ENCODE results near the gene DDI2. TPM values are rescaled to one million over a fixed set of nuclear protein-coding genes. Genes with fewer than 3 reads are reported as not detected.
A peak's percentile ranks its signal among the peaks of the same experiment; 100 is the strongest.

Gene DDI2
- total and polyA plus RNA-seq, 9 of the 15 experiments (the other 6 are each of a cell fraction or from before 2014, with no cell fraction given): 6.5 to 48.4 (median 21.2) TPM

- Histone ChIP-seq H3K4me2 (ENCODE audit: insufficient read depth, low read length) (peak overlapping the region; percentile 97), H3K9me1 (ENCODE audit: control insufficient read depth, insufficient read depth, low read length) (no peaks in the 10 kb centered on the region), H4K20me1 (replicated peaks; ENCODE audit: control insufficient read depth, insufficient read depth, low read length) (peaks cover 5% of the 10 kb centered on the region; the same call in 1 of the 2 replicates), H3K27ac (ENCODE audit: extremely low read depth, low read depth, low read length) (peak overlapping the region; percentile 83), H2AFZ (ENCODE audit: low read depth, low read length) (0 out of 2 replicates have a peak overlapping the region, but pooled peaks have one; percentile 15), H3K9ac (ENCODE audit: insufficient read depth in 1 of 2, low read depth in 2 of 2, low read length in 2 of 2) (peak overlapping the region; percentile 77 to 88; a peak in 3 of 4 replicates), H3K36me3 (ENCODE audit: control insufficient read depth, insufficient read depth, low read length) (peaks cover 30% of the 10 kb centered on the region), H3K4me1 (replicated peaks in 1 of 2; ENCODE audit: control insufficient read depth in 2 of 2, insufficient read depth in 2 of 2, low read length in 2 of 2) (peaks cover 23 to 39% of the 10 kb centered on the region in 2 experiments), H3K9me3 (replicated peaks; ENCODE audit: control insufficient read depth, insufficient read depth, low read depth, low read length) (no peaks in the 10 kb centered on the region), H3K4me3 (peak overlapping the region; percentile 94), H3K27me3 (ENCODE audit: control insufficient read depth in 2 of 2, insufficient read depth in 2 of 2, low read length in 2 of 2) (no peaks in the 10 kb centered on the region), H3K79me2 (ENCODE audit: control insufficient read depth, insufficient read depth, low read length) (peaks cover 66% of the 10 kb centered on the region)
- TSS peak; percentile 62 for BruUV-seq (replicated peaks)
- intact Hi-C loops (cut with micrococcal nuclease) (no loop called here), in situ Hi-C loops (cut with MboI) (no loop called here)
- no peak for DNase-seq (ENCODE audit: extremely low read depth in 1 of 4, low spot score in 3 of 4)
- POLR2A ChIA-PET: interaction anchor here (0.7 to 2.1 kb wide), 9 partner anchors 11 to 109 kb away, joined by 3 to 17 read pairs (median 3); no protein-coding TSS in a partner anchor
- CTCF ChIA-PET (ENCODE audit: low intra/inter-chr PET ratio): interaction anchor here (0.7 kb wide), 1 partner anchor 117 kb away, joined by 3 read pairs; no protein-coding TSS in a partner anchor
- 55% methylated on average over 18 of the region's 26 CpGs for WGBS (ENCODE audit: insufficient coverage, low coverage, missing lambda C conversion rate)
- no peak for FAIRE-seq
- ATAC-seq: no peak
- TF ChIP-seq MYC (IDR thresholded peaks at IDR 0.05; ENCODE audit: low read depth, low read length) (peak; percentile 52), MYC (CRISPR knock-in tag; IDR thresholded peaks at IDR 0.05; ENCODE audit: borderline replicate concordance, low read depth) (no peak), VEZF1 (CRISPR knock-in tag; IDR thresholded peaks at IDR 0.05) (0 out of 2 replicates have a peak, but pooled peaks have one; percentile 4), CEBPB (tag; IDR thresholded peaks at IDR 0.05) (peak; percentile 95), CC2D1A (IDR thresholded peaks at IDR 0.05) (0 out of 2 replicates have a peak, but pooled peaks have one; percentile 15), MLLT1 (IDR thresholded peaks at IDR 0.05) (peak in 1 of 2 experiments; percentile 95; a peak in 2 of 4 replicates), ZKSCAN1 (IDR thresholded peaks at IDR 0.05; ENCODE audit: low read depth, low read length) (no peak), CEBPG (CRISPR knock-in tag; IDR thresholded peaks at IDR 0.05) (peak; percentile 49; the same call in 1 of the 2 replicates), CEBPG (tag; conservative IDR thresholded peaks at IDR 0.05 in 1 of 2, IDR thresholded peaks at IDR 0.05 in 1 of 2) (peak; percentile 87 to 94), RBM14 (IDR thresholded peaks at IDR 0.05; ENCODE audit: borderline replicate concordance, insufficient read depth, low read depth, low read length) (no peak), RBM39 (optimal IDR thresholded peaks at IDR 0.05; ENCODE audit: low read depth, low read length) (no peak), GTF2E2 (tag; IDR thresholded peaks at IDR 0.05) (peak; percentile 33; the same call in 1 of the 2 replicates), ZNF592 (IDR thresholded peaks at IDR 0.05) (peak; percentile 80)
Measured at GRCh38 chr1:15618655-15619525, 1.6 kb downstream of the DDI2 start.
